HG03575 (cell line): Measurements from ENCODE around the gene CRYBA2.

ENCODE experiments used
- ATAC-seq: cut with Tn5 transposase; IDR thresholded peaks from one replicate; pipeline ENCODE4 v1.9.1; 2021; ENCODE audit not compliant: unreplicated experiment, insufficient number of reproducible peaks, low FRiP score; ENCODE audit errors: extremely low read depth

CRYBA2 gene

DNA sequence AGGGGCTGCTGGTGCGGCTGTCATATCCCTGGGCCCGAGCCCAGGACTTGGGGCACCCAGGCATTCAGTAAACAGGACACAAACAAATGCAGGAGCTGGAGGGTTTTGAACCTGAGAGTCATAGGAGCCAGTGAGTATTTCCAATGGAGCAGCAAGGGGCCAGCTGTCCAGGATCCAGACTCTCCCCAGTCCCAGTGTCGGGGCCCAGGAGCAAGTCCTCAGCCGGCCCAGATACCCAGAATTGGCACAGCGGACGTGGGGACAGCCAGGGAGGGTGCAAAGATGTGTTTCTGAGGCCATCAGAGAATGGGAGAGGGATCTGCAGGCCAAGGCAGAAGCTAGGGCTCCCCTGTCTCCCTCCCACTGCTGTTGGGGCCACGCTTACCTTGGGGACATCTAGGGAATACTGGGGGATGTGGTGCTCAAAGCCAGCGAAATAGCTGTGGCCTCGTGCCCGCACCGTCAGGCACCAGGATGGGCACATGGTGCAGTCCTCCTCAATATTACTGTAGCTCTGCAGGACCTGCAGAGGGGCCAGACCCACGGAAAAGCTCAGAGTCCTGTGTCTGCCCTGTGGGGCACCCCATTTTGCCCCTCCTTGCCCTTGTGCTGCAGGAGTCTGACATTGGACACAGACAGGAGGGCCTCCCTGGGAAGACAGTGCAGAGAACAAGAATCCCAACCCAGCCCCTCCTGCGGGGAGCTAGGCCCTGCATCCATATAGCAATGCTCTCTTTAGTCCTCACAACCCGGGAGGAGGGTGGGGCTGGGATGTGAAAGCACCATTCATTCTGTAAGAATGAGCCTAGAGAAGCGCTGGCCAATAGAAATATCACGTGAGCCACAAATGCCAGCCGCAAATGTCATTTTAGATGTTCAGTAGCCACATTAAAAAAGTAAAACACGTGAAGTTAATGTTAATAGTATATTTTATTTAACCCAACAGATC lies 32.7 kb upstream of the CRYBA2 start:
- ATAC-seq, result no peak

- ATAC-seq, result no peak
Observed at GRCh38 chr2:219024059-219024458, 30.8 kb upstream of the CRYBA2 start.

GRCh38 chr2:219023045-219023605 lies 29.9 kb upstream of the CRYBA2 start:
- ATAC-seq, result no peak

DNA sequence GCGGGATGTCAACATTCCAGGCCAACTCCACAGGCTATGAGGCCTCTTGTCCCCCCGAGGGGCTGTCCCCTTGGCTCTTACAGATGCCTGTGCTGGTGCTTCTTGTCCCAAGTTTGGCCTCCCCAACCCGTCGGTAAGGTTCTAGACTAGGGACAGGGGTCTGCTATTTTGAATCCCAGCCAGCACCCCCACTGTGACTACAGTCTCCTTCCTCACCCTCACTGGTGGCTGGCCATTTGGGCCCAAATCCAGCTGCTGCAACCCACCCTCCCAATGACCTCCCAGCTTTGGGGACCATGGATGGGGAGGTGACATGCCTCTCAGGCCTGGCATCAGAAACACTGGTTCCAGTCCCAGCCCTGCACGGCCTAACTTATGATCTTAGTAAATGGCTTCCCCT lies 29.4 kb upstream of the CRYBA2 start:
- ATAC-seq, result no peak

- ATAC-seq, result no peak
Observed at GRCh38 chr2:219022041-219022440, 28.8 kb upstream of the CRYBA2 start.

DNA sequence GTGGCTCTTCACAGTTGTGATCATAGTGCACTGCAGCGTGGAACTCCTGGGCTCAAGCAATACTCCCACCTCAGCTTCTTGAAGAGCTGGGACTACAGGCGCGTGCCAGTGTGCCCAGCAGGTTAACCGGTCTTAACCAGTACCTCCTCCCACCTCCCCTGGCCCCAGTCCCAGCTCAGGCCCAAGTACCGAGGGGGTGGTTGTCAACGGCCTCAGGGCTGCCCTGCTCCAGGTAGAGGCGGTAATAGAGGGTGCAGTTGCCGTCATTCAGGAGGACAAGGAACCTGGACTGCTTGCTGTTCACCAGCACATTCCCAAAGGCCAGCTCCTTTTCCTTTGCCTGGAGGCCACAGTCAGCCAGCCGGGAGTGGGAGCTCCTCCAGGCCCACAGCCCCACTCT lies 28.4 kb upstream of the CRYBA2 start:
- ATAC-seq, result no peak

DNA sequence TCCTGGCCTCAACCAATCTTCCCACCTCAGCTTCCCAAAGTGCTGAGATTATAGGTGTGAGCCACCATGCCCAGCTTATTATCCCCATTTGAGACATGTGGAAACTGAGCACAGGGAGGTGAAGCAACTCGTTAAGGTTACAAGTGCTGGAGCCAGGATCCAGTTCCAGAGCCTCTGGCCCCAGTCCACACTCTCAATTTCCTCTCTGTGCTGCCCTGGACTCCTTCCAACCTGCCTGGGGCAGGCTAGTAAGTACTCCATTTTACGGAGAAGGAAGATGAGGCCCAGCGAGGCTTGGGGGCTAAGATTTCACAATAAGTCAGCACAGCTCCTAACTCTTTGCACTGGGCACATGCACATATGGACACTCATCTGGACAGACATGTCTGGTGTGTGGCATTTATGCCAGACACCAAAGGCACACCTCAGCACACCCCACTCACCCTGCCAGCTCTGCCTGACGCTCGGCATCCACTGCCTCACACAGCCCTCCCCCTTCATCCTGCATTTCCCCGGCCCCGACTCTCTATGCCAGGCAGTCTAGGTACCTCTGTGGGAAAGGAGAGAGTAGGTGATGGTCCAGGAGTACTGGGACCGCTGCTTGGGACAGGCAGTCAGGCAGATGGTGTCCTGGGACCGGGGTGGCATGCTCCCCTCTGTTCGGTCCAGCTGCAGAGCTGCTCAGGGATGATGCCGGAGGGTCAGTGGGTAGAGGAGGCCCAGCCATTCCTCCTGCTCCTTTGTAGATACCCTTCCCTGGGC lies 27.6 kb upstream of the CRYBA2 start:
- ATAC-seq, result no peak

DNA sequence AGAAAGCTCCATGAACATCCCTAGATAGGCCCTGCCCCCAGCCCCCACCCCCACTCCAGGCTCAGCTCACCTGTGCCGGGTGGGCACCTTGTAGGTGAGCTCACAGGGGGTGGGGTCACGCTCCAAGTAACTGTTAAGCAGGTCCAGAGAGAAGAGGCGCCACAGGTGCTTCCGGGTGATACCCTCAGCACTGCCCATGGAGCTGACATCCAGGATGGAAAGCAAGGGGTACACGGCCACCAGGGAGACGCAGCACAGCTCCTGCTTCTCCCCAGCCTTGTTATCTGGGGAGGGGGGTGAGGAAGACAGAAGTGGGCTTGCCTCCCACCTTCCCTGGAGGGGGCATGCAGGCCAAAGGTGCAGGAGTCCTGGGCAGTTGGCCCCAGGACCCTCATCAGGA lies 26.2 kb upstream of the CRYBA2 start:
- ATAC-seq, result no peak

GRCh38 chr2:219018726-219019125 lies 25.5 kb upstream of the CRYBA2 start:
- no peak for ATAC-seq

- ATAC-seq, result no peak
Observed at GRCh38 chr2:219018286-219018685, 25.1 kb upstream of the CRYBA2 start.

- no peak for ATAC-seq
Observed at GRCh38 chr2:219017201-219017931, 24.1 kb upstream of the CRYBA2 start.

GRCh38 chr2:219016721-219017120 lies 23.5 kb upstream of the CRYBA2 start:
- ATAC-seq, result no peak

DNA sequence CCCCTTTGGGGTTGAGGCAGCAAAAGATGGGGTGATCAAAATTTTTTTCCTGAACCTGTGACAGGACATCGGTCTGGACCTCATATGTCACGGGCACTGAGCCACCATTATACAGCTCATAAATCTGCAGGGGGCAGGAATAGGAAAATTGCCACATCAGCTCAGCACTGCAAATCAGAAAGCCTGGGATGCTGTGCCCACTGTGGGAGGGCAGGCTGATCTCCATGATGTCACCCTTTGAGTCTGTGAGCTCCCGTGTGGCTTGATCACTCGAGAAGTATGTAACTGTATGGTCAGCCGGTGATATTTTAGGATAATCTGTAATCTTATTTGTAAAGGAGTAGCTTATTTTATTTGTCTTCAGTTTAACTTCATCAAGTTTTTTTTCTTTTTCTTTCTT lies 17.7 kb upstream of the CRYBA2 start:
- no peak for ATAC-seq

GRCh38 chr2:219010162-219010756 lies 17.0 kb upstream of the CRYBA2 start:
- ATAC-seq, result no peak

GRCh38 chr2:219009294-219009693 lies 16.1 kb upstream of the CRYBA2 start:
- no peak for ATAC-seq

DNA sequence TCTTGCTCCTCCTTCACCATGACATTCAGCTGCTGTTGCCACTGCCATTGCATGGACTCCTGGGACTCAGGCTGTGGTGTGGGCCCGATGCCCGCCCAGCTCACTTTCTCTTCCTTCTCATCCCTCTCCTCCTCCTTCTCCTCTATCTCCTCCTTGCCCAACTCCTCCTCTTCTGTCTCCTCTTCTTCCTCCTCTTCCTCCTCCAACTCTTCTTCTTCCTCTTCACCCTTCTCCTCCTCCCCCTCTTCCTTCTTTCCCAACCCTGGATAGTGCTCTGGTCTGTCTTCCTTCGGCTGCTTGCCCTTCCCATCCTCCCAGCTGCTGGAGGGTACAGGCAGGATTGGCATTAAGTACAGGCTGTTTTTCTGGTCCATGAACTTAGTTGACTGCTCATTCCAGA lies 10.8 kb upstream of the CRYBA2 start:
- ATAC-seq, result no peak

DNA sequence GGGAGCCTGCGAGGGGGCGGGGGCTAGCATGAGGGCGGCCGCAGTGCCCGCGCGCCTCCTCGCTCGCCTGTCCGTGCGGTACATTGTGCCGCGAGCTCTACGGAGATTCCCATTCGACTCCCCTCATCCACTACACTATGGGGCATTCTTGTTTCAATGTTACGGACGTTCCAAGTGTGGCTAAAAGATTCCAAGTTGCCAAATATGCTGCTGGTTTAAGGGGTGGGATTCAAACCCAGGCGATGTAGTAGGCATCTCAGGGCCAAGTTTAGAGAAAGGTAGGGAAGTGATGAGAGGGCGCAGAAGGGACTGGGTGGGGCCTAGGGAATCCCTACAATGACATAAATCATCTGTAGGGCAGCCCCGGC lies 10.0 kb upstream of the CRYBA2 start:
- no peak for ATAC-seq

- ATAC-seq, result no peak
Observed at GRCh38 chr2:219002395-219003266, 9.4 kb upstream of the CRYBA2 start.
